ENCODE results near the gene ZHX3. TPM values are rescaled to one million over a fixed set of nuclear protein-coding genes. Genes with fewer than 3 reads are reported as not detected.
"Not testable (repeated sequence)": the region's sequence is repeated elsewhere in the genome, so short reads cannot be mapped to it uniquely, and the experiment has no call there.

Gene ZHX3
- polyA plus RNA-seq, 3 donors = 0.58 to 3.2 (median 1.1) TPM

GRCh38 chr20:41316051-41316450, 1.5 kb downstream of the ZHX3 start:
- WGBS (ENCODE audit: insufficient coverage) = 83% methylated on average over 1 of the region's 6 CpGs
- intact Hi-C loops (cut with micrococcal nuclease) = loop anchor here in 1 of 2 donors (10.0 kb wide), 1 partner anchor 351 kb away; no protein-coding TSS in a partner anchor
- Mint-ChIP-seq H3K27me3 (ENCODE audit: low read depth in 3 of 3) (peaks cover 0 to 17% (median 15%) of the 10 kb centered on the region in 3 donors), H3K9me3 (peaks cover 0 to 1% (median 0%) of the 10 kb centered on the region in 7 donors), H3K36me3 (peaks cover 0 to 3% of the 10 kb centered on the region in 2 donors), H3K27ac (no peak overlapping the region), H3K4me3 (no peak overlapping the region), H3K4me1 (peaks cover 20% of the 10 kb centered on the region)
- no peak overlapping the region for H3K4me3 ChIP-seq (replicated peaks in 1 of 3; ENCODE audit: low read depth in 2 of 3, low read length in 3 of 3)
- H3K36me3 ChIP-seq (replicated peaks in 1 of 2; ENCODE audit: control insufficient read depth in 1 of 2, insufficient read depth in 2 of 2, low read length in 2 of 2) = no peaks in the 10 kb centered on the region
- TF ChIP-seq CTCF (IDR thresholded peaks at IDR 0.05) = no peak
- H3K4me2 ChIP-seq (replicated peaks; ENCODE audit: extremely low read depth, low read length, poor library complexity, severe bottlenecking) = peak overlapping the region; percentile 90
- peaks cover 11 to 15% of the 10 kb centered on the region in 2 donors for H3K4me1 ChIP-seq (ENCODE audit: control insufficient read depth in 1 of 2, insufficient read depth in 2 of 2, low read length in 2 of 2)
- no peak overlapping the region for H2AFZ ChIP-seq (ENCODE audit: insufficient read depth, low read depth, low read length, poor library complexity, severe bottlenecking)
- H3K27ac ChIP-seq (ENCODE audit: low read depth in 1 of 2, low read length in 2 of 2) = no peak overlapping the region
- peaks cover 0 to 2% of the 10 kb centered on the region in 2 donors for H3K27me3 ChIP-seq (ENCODE audit: control insufficient read depth in 2 of 2, insufficient read depth in 2 of 2, low read length in 2 of 2)
- H3K9ac ChIP-seq (ENCODE audit: insufficient read depth, low read length, poor library complexity, severe bottlenecking) = no peak overlapping the region
- no peaks in the 10 kb centered on the region for H4K20me1 ChIP-seq (ENCODE audit: insufficient read depth, low read length)
- no peaks in the 10 kb centered on the region for H3K9me3 ChIP-seq (replicated peaks in 1 of 2; ENCODE audit: control insufficient read depth in 1 of 2, insufficient read depth in 1 of 2, low read length in 2 of 2)
- DNase-seq = no peak
- H3K79me2 ChIP-seq (ENCODE audit: insufficient read depth, low read length) = peaks cover 6% of the 10 kb centered on the region

- no peak for TF ChIP-seq CTCF (IDR thresholded peaks at IDR 0.05)
- Histone ChIP-seq H3K79me2 (ENCODE audit: insufficient read depth, low read length) (peaks cover 6% of the 10 kb centered on the region), H4K20me1 (ENCODE audit: insufficient read depth, low read length) (no peaks in the 10 kb centered on the region), H3K4me2 (replicated peaks; ENCODE audit: extremely low read depth, low read length, poor library complexity, severe bottlenecking) (no peak overlapping the region), H3K9me3 (replicated peaks in 1 of 2; ENCODE audit: control insufficient read depth in 1 of 2, insufficient read depth in 1 of 2, low read length in 2 of 2) (no peaks in the 10 kb centered on the region), H3K4me3 (replicated peaks in 1 of 3; ENCODE audit: low read depth in 2 of 3, low read length in 3 of 3) (no peak overlapping the region), H2AFZ (ENCODE audit: insufficient read depth, low read depth, low read length, poor library complexity, severe bottlenecking) (no peak overlapping the region), H3K27me3 (ENCODE audit: control insufficient read depth in 2 of 2, insufficient read depth in 2 of 2, low read length in 2 of 2) (peaks cover 0 to 2% of the 10 kb centered on the region in 2 donors), H3K4me1 (ENCODE audit: control insufficient read depth in 1 of 2, insufficient read depth in 2 of 2, low read length in 2 of 2) (peaks cover 11 to 16% of the 10 kb centered on the region in 2 donors), H3K27ac (ENCODE audit: low read depth in 1 of 2, low read length in 2 of 2) (no peak overlapping the region), H3K36me3 (replicated peaks in 1 of 2; ENCODE audit: control insufficient read depth in 1 of 2, insufficient read depth in 2 of 2, low read length in 2 of 2) (no peaks in the 10 kb centered on the region), H3K9ac (ENCODE audit: insufficient read depth, low read length, poor library complexity, severe bottlenecking) (no peak overlapping the region)
- Mint-ChIP-seq H3K27me3 (ENCODE audit: low read depth in 3 of 3) (peaks cover 0 to 17% (median 13%) of the 10 kb centered on the region in 3 donors), H3K36me3 (peaks cover 0 to 3% of the 10 kb centered on the region in 2 donors), H3K27ac (no peak overlapping the region), H3K9me3 (peaks cover 0 to 1% (median 0%) of the 10 kb centered on the region in 7 donors), H3K4me3 (no peak overlapping the region), H3K4me1 (peaks cover 25% of the 10 kb centered on the region)
- WGBS (ENCODE audit: insufficient coverage) = no CpG with 5 or more reads among the region's 2 CpGs
- DNase-seq = no peak
- intact Hi-C loops (cut with micrococcal nuclease) = loop anchor here in 1 of 2 donors (10.0 kb wide), 1 partner anchor 350 kb away; no protein-coding TSS in a partner anchor
Measured at GRCh38 chr20:41314386-41314785, 3.1 kb downstream of the ZHX3 start.

GRCh38 chr20:41312009-41312408, 5.5 kb downstream of the ZHX3 start:
- 96% methylated on average over 4 of the region's 6 CpGs for WGBS (ENCODE audit: insufficient coverage)
- H3K36me3 Mint-ChIP-seq; H3K9me3 Mint-ChIP-seq; H3K27ac Mint-ChIP-seq; H3K9ac ChIP-seq (ENCODE audit: insufficient read depth, low read length, poor library complexity, severe bottlenecking); H3K27ac ChIP-seq (ENCODE audit: low read depth in 1 of 2, low read length in 2 of 2); H3K36me3 ChIP-seq (replicated peaks in 1 of 2; ENCODE audit: control insufficient read depth in 1 of 2, insufficient read depth in 2 of 2, low read length in 2 of 2); H4K20me1 ChIP-seq (ENCODE audit: insufficient read depth, low read length); H3K27me3 ChIP-seq (ENCODE audit: control insufficient read depth in 2 of 2, insufficient read depth in 2 of 2, low read length in 2 of 2); H3K9me3 ChIP-seq (replicated peaks in 1 of 2; ENCODE audit: control insufficient read depth in 1 of 2, insufficient read depth in 1 of 2, low read length in 2 of 2); DNase-seq; H3K79me2 ChIP-seq (ENCODE audit: insufficient read depth, low read length); H3K27me3 Mint-ChIP-seq (ENCODE audit: low read depth in 3 of 3); H3K4me2 ChIP-seq (replicated peaks; ENCODE audit: extremely low read depth, low read length, poor library complexity, severe bottlenecking); H3K4me3 ChIP-seq (replicated peaks in 1 of 3; ENCODE audit: low read depth in 2 of 3, low read length in 3 of 3); H3K4me3 Mint-ChIP-seq; H2AFZ ChIP-seq (ENCODE audit: insufficient read depth, low read depth, low read length, poor library complexity, severe bottlenecking): not testable (repeated sequence)
- intact Hi-C loops (cut with micrococcal nuclease) = loop anchor here in 1 of 2 donors (10.0 kb wide), 1 partner anchor 347 kb away; no protein-coding TSS in a partner anchor
- H3K4me1 Mint-ChIP-seq = peaks cover 32% of the 10 kb centered on the region
- peaks cover 20 to 25% of the 10 kb centered on the region in 2 donors for H3K4me1 ChIP-seq (ENCODE audit: control insufficient read depth in 1 of 2, insufficient read depth in 2 of 2, low read length in 2 of 2)

Data from CD14-positive monocyte (primary cell).